Activated CD8-positive, alpha-beta memory T cell treated with anti-CD3 and anti-CD28 coated beads for 1 hour (primary cell): Measurements from ENCODE around the gene ARF1.

Experiments
- DNase-seq, 2 donors: peaks; one replicate each; pipeline ENCODE4 v3.0.0-alpha.2; 2020; ENCODE audit warnings: low read depth in 1 of 2; ENCODE audit errors: extremely low read depth in 1 of 2

The ARF1 gene

GRCh38 chr1:228068359-228068758 is 14.1 kb upstream of the ARF1 start:
- no peak for DNase-seq

- no peak for DNase-seq
Measured at GRCh38 chr1:228070173-228070572, 12.3 kb upstream of the ARF1 start.

GRCh38 chr1:228070851-228071250 is 11.7 kb upstream of the ARF1 start:
- no peak for DNase-seq

- DNase-seq, result no peak
Measured at GRCh38 chr1:228071839-228072657, 10.5 kb upstream of the ARF1 start.

GRCh38 chr1:228072658-228073043 is 9.9 kb upstream of the ARF1 start:
- no peak for DNase-seq

DNA sequence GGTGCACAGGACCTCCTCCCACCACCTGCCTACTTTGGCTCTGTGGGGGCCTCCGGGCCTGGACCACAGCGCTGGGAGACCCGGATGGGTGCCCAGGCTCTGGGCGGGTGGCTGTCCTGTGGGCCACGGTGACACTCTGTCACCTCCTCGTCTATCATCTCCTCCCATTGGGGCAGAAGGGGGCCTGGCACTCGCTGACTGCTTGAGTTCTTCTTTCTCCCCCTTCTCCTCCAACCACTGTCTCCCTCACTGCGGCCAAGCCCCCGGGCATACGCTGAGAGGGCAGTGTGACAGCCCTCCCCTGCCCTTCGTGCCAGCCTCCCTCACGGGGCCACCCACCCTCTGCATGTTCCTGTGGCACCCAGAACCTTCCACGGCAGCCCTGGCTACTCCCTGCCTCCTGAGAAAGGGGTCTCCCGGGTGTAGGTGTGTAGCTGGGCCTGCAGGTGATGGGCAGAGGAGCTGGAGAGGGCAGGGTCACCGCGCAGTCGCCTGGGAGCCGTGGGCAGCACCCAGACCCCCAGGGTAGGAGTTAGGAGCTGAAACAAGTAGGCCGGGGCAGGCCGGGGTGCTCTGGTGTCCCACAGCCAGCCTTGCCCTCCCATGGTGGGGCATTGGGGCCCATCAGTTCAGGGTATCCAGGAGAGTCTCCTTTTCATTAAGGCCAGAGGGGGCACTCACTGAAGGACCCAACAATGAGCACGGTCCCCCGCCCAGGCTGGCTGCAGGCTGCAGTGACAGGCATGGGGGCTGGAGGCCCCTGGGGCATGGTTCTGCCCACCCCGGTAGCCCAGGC is 9.2 kb upstream of the ARF1 start:
- DNase-seq, result no peak

DNA sequence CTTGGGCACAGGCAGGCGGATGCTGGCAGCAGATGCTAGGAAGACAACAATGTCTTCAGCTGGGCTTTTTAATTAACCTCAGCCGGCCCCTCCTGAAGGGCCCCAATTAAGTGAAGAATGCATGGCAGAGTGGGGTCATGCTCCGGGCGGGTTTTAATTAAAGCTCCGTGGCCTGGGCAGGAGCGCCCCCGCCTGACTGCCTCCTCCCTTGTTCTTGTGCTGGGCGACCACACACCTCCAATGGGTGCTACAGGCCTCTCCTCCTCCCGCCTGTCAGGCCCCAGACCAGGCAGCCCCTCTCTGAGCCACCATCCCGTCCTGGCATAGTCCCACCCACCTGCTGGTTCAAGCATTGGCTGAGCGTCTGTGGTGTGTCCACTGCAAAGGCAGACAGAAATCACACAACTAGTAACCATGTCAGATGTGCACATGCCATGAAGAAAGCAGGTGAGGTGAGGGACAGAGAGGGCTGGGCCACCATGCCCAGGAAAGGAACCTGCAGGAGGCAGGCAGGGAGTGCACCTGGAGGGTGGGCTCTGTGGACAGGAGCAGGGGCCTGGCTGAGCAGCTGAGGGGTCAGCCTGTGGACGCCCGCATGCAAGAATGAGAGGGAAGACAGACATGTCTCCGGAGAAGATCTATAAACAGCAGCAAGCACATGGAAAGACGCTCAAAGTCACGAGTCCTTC is 8.5 kb upstream of the ARF1 start:
- DNase-seq, result no peak

GRCh38 chr1:228074954-228075730 is 7.4 kb upstream of the ARF1 start:
- DNase-seq, result no peak

GRCh38 chr1:228075801-228076271 is 6.7 kb upstream of the ARF1 start:
- no peak for DNase-seq

DNA sequence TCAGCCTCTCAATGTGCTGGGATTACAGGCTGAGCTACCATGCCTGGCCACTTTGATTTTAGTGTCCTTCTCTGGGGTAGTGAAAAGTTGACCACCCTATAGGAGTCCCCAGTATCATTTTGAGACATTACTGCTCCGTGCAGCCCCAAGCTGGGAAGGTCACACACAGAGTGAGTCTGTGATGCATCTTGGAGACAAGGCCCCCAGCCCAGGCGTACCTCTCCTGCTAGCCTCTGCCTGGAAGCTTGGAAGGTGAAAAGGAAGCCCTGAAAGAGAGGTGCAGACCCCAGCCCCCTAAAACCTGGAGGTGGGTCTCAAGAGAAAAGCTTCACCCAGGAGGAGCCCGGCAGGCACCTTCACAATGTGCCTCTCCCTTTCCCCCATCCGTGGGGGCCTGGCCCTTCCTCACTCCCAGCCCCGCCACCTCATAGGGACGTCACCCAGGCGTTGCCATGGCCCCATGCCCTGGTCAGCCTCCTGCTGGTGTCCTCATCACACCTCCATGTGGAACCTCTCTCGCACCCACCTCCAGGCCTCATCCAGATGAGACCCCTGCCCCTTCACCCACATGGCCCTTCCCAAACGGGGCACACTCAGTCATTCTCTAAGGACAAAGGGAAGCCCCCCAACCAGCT is 5.6 kb upstream of the ARF1 start:
- no peak for DNase-seq

GRCh38 chr1:228077565-228078330 is 4.8 kb upstream of the ARF1 start:
- DNase-seq, result no peak

- no peak for DNase-seq
Measured at GRCh38 chr1:228079013-228079412, 3.5 kb upstream of the ARF1 start.

DNA sequence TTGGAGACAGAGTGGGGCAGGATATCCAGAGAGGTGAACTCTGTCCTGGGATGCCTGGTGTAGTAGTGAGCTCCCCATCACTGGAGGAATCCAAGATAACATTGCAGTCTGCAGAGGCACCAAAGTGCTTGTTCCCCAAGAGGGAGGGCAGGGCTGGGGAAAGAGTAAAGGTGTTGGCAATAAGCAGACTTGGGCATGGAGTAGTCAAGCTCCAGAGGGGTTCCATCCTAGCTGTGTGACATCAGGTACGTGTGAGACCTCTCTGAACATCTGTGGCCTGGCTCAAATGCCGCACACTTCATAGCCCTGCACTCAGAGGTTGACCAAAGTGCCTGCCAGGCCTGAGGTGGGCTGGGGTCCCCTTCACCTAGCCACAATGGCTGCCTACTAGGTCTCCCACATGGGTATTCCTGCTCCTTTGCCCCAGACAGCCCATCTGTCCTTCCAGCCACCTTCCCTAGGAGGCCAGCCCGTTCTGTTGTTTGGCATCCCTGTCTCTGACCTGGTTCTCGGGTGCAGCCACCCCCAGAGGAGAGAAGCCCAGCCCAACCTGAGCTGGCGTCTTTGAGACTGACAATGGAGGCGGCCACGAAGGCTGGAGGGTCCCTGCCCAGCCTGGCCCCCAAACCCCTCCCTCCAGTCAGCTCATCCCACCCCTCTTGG is 2.8 kb upstream of the ARF1 start:
- DNase-seq, result no peak

DNA sequence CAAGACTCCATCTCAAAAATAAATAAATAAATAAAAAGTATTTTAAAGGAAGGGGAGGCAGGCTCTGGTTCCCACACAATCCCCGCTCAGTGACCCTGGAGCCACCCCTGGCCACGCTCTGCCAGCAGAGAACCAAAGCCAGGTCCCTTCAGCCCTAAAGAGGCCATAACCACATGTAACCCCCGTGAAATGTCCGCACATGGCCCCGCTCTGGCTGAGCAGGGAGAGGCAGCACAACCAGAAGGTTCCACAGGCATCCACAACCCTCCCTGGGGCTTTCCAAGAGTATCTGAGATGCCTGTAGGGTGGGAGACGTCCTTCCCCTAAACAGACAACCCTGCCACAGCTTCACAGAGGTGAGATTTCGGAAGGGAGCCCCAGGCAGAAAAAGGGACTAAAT is 1.4 kb upstream of the ARF1 start:
- no peak for DNase-seq

DNA sequence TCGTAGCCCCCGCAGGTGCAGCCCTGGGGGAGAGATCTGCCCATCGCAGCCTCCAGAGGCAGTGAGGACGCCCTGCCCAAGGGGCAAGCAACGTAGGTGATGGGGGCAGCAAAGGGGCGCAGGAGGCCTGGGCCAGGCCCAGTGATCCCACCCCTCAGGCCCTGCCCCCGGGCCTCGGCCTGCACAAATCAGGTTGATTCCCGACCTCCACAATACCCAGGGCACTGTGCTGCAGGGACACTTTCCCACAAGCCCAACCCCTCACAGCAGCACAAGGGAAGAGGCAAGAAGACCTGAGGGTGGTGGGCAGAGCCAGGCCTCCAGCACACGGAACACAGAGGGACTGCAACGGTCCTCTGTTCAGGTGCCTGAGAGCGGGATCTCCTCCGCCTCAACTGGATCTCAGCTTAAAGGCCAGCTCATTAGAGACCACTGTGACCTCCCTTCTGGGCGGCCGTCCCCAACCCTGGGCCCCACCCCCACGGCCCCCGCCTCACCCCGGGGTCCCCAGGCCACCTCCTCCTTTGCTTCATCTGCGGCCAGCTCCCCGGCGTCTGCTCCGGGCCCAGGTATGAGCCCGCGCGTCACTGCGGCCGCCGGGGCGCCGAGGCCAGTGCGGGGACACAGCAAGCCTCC is 812 bp upstream of the ARF1 start:
- DNase-seq, result no peak

DNA sequence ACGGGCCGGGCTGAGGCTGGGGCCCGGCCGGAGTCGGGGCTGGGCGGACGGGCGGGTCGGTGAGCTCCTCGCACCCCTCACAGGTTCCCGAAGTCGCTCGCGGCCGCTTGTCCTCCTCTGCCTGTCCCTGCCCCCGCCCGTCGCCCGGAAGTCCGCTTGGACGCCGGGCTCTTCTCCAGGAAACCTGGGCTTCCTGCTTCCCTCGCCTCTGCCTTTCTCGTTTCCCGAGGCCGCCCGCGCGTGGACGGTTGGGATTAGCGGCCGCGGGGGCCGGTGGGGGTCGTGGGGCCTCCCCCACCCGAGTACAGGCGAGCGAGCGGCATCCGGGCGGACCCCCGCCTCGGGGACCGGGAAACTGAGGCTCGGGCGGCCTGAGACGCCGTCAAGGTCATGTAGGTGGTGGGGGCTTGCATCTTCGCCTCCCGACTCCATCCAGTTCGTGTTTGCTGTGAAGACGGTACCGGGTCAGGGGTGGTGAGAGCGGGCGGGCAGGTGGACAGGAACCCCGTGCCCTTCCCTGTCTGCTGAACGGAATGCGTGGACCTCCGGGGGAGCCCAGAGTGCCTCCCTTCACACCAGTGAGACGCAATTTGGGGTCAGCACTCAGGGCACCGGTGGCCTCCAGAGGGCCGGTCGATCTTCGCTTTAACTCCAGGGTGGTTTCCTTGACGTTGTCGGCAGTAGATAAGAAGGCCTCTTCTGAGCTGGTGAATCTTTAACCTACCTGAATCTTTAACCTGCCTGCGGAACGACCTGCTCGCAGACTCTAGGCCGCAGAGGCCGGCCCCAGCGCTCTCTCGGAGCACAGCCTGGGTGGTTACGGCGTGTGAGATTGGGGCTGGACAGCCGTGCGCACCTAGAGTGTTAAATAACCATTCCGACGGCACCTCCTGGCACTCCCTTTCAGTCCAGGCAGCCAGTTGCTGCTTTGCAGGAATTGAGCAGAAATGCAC is 686 bp downstream of the ARF1 start:
- DNase-seq, result no peak

DNA sequence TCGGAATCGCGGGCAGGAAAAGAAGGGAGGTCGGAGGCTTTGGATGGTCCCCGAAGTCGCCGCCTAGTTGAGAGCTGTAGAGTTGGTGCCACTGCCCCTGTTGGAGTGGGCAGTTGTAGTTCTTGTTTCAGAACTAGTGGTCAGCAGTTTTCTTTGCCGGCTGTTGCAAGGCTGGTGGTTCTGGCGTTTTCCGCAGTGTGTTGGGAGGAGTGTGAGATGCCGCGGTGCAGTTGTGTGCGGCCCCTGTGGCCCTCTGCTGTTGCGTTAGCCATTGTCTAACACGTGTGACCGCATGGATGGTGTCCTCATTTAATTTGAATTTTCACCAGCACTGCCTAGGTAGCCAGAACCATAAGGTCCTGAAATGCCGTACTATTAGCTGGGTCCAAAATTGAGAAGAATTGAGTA is 1.4 kb downstream of the ARF1 start:
- no peak for DNase-seq
